ENCODE measurements around the gene MRPL28.

DNA sequence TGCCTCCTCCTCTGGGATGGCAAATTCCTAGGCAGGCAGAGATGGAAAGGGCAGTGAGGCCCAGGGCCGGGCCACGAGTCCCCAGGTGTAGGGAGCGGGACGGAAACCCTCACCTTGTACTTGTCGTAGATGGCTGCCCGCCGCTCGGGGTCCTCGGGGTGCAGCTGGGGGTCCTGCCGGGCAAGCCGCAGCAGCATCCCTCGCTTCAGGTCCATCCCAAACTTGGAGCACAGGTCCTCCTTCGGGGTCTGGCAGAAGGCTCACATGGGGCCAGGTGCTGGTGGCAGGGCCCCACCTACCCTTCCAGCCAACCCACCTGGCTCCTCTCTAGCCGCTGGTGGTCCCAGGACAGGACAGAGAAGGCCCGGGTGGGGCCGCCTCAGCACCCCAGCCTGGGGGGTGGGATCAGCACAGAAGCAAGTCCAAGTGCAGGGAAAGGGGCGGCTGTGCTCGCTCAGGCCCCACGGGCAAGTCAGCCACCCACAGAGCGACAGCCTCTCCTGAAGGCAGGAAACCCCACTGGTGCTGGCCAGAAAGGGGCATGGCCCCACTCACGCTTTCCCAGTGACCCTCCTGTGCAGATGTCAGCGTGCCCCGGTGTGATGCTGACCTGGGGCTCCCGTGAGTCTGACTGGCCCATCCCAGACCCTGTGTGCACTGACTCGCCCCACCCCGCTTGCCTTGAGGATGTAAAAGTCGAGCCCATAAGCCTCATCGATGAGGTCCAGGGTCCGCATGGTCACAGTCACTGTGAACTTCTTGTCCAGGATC is 1.8 kb downstream of the MRPL28 start:
- no peak for TF ChIP-seq YY1 (IDR thresholded peaks at IDR 0.05; ENCODE audit: insufficient read depth, insufficient read length)
- TF ChIP-seq SUZ12 (IDR thresholded peaks at IDR 0.05; ENCODE audit: extremely low read depth, insufficient read depth, insufficient read length): no peak
